HG03097 (cell line): ENCODE data around the gene FAM78A.
"Not testable (repeated sequence)": the region's sequence is repeated elsewhere in the genome, so short reads cannot be mapped to it uniquely, and the experiment has no call there.

ENCODE experiments used
- ATAC-seq: cut with Tn5 transposase; IDR thresholded peaks from one replicate; pipeline ENCODE4 v1.9.1; 2021; ENCODE audit not compliant: unreplicated experiment, low FRiP score

Gene FAM78A

GRCh38 chr9:131282688-131283422, 6.5 kb upstream of the FAM78A start:
- ATAC-seq, result no peak

GRCh38 chr9:131282175-131282574, 5.9 kb upstream of the FAM78A start:
- no peak for ATAC-seq

- no peak for ATAC-seq
Observed at GRCh38 chr9:131281119-131281965, 5.0 kb upstream of the FAM78A start.

GRCh38 chr9:131280660-131281059, 4.3 kb upstream of the FAM78A start:
- ATAC-seq, result no peak

- no peak for ATAC-seq
Observed at GRCh38 chr9:131279863-131280570, 3.7 kb upstream of the FAM78A start.

GRCh38 chr9:131279196-131279862, 3.0 kb upstream of the FAM78A start:
- ATAC-seq, result no peak

GRCh38 chr9:131278702-131279111, 2.4 kb upstream of the FAM78A start:
- ATAC-seq, result no peak

- ATAC-seq, result no peak
Observed at GRCh38 chr9:131277910-131278701, 1.8 kb upstream of the FAM78A start.

GRCh38 chr9:131277287-131277909, 1.1 kb upstream of the FAM78A start:
- no peak for ATAC-seq

GRCh38 chr9:131276891-131277286, 579 bp upstream of the FAM78A start:
- no peak for ATAC-seq

GRCh38 chr9:131275332-131276093, 797 bp downstream of the FAM78A start:
- no peak for ATAC-seq

- no peak for ATAC-seq
Observed at GRCh38 chr9:131274674-131275331, 1.5 kb downstream of the FAM78A start.

GRCh38 chr9:131273856-131274673, 2.2 kb downstream of the FAM78A start:
- ATAC-seq, result no peak

- ATAC-seq, result no peak
Observed at GRCh38 chr9:131273146-131273855, 3.0 kb downstream of the FAM78A start.

- ATAC-seq, result no peak
Observed at GRCh38 chr9:131272212-131272611, 4.1 kb downstream of the FAM78A start.

GRCh38 chr9:131271506-131271931, 4.8 kb downstream of the FAM78A start:
- ATAC-seq, result no peak

- not testable (repeated sequence) for ATAC-seq
Observed at GRCh38 chr9:131271016-131271273, 5.4 kb downstream of the FAM78A start.
